HepG2 (cell line): ENCODE results near the gene FAM200B. TPM values are rescaled to one million over a fixed set of nuclear protein-coding genes. Genes with fewer than 3 reads are reported as not detected.

Experiments used
- ATAC-seq: fragments of 200-7000 bp; cut with Tn5 transposase; 3 replicates; pipeline ENCODE4 v1.9.1; 2020; ENCODE audit warnings: mild to moderate bottlenecking, moderate library complexity
- BruUV-seq: library from RNA; stranded (reverse); fragments of 400-500 nt; replicated peaks from 2 replicates; lab custom pipeline; 2021; lab: Mats Ljungman, UMichigan
- CTCF ChIA-PET: fragments of 300-600 bp; formaldehyde crosslinking; extraction: SDS; loops from one replicate; lab custom pipeline; 2021; ENCODE audit warnings: low total read pairs, inconsistent platforms, low intra/inter-chr PET ratio; lab: Yijun Ruan, JAX
- POLR2A ChIA-PET: fragments of 350-600 bp; sonication (Branson Sonifier 250); formaldehyde crosslinking; loops from one replicate; lab custom pipeline; 2020; ENCODE audit warnings: antibody characterized with exemption, inconsistent platforms; lab: Yijun Ruan, JAX
- DNase-seq: peaks from one replicate; pipeline ENCODE4 v3.0.0-alpha.2; 2015; ENCODE audit warnings: low spot score
- FAIRE-seq: peaks from 3 replicates; lab custom pipeline; 2011; peaks lifted over from hg19 to GRCh38; lab: Jason Lieb, UNC
- H2AFZ ChIP-seq: one replicate; pipeline ENCODE4 v1.6.1; 2011; ENCODE audit warnings: low read length, inconsistent platforms
- H3K27ac ChIP-seq: fragments of 300-600 bp; 3 replicates; pipeline ENCODE4 v1.8.0; 2011; ENCODE audit warnings: mixed run types, mild to moderate bottlenecking, mixed read lengths, low read length, inconsistent platforms; ENCODE audit not compliant: insufficient read depth; ENCODE audit errors: extremely low read length
- H3K27me3 ChIP-seq, 2 experiments: fragments of 200-600 bp in 1 of 2; 2 replicates in 1 of 2; 3 replicates in 1 of 2; pipeline versions ENCODE4 v1.6.0 to v1.8.0; 2011; ENCODE audit warnings: low read length in 2 of 2, mild to moderate bottlenecking in 2 of 2, moderate library complexity in 2 of 2, inconsistent platforms in 1 of 2; ENCODE audit not compliant: insufficient read depth in 2 of 2, control insufficient read depth in 1 of 2
- H3K36me3 ChIP-seq, 2 experiments: fragments of 200-600 bp in 1 of 2; replicated peaks in 1 of 2; 2 replicates in 1 of 2; 3 replicates in 1 of 2; pipeline versions ENCODE4 v1.5.1 to v1.8.0; 2011; ENCODE audit warnings: low read length in 2 of 2, inconsistent platforms in 1 of 2; ENCODE audit not compliant: insufficient read depth in 2 of 2, control insufficient read depth in 1 of 2
- H3K4me1 ChIP-seq: 2 replicates; pipeline ENCODE4 v1.5.1; 2012; ENCODE audit warnings: low read length, inconsistent platforms; ENCODE audit not compliant: insufficient read depth
- H3K4me2 ChIP-seq: 2 replicates; pipeline ENCODE4 v1.6.0; 2011; ENCODE audit warnings: low read depth, low read length, inconsistent platforms
- H3K4me3 ChIP-seq, 3 experiments: fragments of 200-600 bp in 1 of 3; sonication (generic), shearing (Covaris generic) in 1 of 3; replicated peaks in 1 of 3; 2 replicates each; pipeline ENCODE4 v1.5.1; 2011 to 2016; ENCODE audit warnings: low read length in 3 of 3, inconsistent platforms in 2 of 3, low read depth in 2 of 3, mild to moderate bottlenecking in 2 of 3, control low read depth in 1 of 3, mixed read lengths in 1 of 3; ENCODE audit not compliant: insufficient read depth in 1 of 3
- H3K79me2 ChIP-seq: one replicate; pipeline ENCODE4 v1.6.1; 2011; ENCODE audit warnings: low read length, inconsistent platforms; ENCODE audit not compliant: insufficient read depth
- H3K9ac ChIP-seq: 2 replicates; pipeline ENCODE4 v1.6.0; 2011; ENCODE audit warnings: mild to moderate bottlenecking, low read depth, low read length, inconsistent platforms; ENCODE audit not compliant: insufficient read depth
- H3K9me3 ChIP-seq: 2 replicates; pipeline ENCODE4 v1.5.1; 2012; ENCODE audit warnings: mild to moderate bottlenecking, low read length
- H4K20me1 ChIP-seq: 2 replicates; pipeline ENCODE4 v1.6.0; 2011; ENCODE audit warnings: inconsistent platforms, mild to moderate bottlenecking, low read length, moderate library complexity; ENCODE audit not compliant: insufficient read depth
- ARNTL ChIP-seq: sonication (generic); formaldehyde crosslinking; IDR thresholded peaks from 2 replicates; pipeline ENCODE4 v1.4.0; 2020; ENCODE audit warnings: mild to moderate bottlenecking, missing genetic modification reagents
- DPF2 ChIP-seq: sonication (generic); formaldehyde crosslinking; IDR thresholded peaks from 2 replicates; pipeline ENCODE4 v1.4.0; 2020; ENCODE audit warnings: mild to moderate bottlenecking, low read depth, missing genetic modification reagents, borderline replicate concordance
- MIXL1 ChIP-seq: IDR thresholded peaks from 2 replicates; pipeline ENCODE4 v1.6.1; 2016
- NRL ChIP-seq: sonication (generic); formaldehyde crosslinking; IDR thresholded peaks from 2 replicates; pipeline ENCODE4 v1.5.0; 2020; ENCODE audit warnings: missing genetic modification reagents, mild to moderate bottlenecking, moderate library complexity, borderline replicate concordance
- PHF8 ChIP-seq: sonication (generic); formaldehyde crosslinking; IDR thresholded peaks from 2 replicates; pipeline ENCODE4 v1.5.0; 2020; ENCODE audit warnings: missing genetic modification reagents
- SMAD3 ChIP-seq: sonication (generic); formaldehyde crosslinking; IDR thresholded peaks from 2 replicates; pipeline ENCODE4 v1.4.0; 2020; ENCODE audit warnings: missing genetic modification reagents
- ZNF543 ChIP-seq: sonication (generic); formaldehyde crosslinking; IDR thresholded peaks from 2 replicates; pipeline ENCODE4 v1.4.0; 2020; ENCODE audit warnings: mild to moderate bottlenecking, missing genetic modification reagents
- ZNF572 ChIP-seq: sonication (generic); formaldehyde crosslinking; IDR thresholded peaks from 2 replicates; pipeline ENCODE4 v1.5.1; 2020; ENCODE audit warnings: mild to moderate bottlenecking, missing genetic modification reagents
- WGBS: methylation state at CpG from one replicate; pipeline ENCODE4 v1.1.6; 2017; ENCODE audit warnings: low lambda C conversion rate; 5-methylcytosine and 5-hydroxymethylcytosine counted together
- in situ Hi-C: cut with HindIII; loops from 2 replicates; pipeline ENCODE4 v1.10.0; 2017; ENCODE audit warnings: low pct_unique_long_range_greater_than_20kb; ENCODE audit not compliant: extremely low pct_ligation_motif_present
- intact Hi-C: fragments of 100-400 bp; cut with micrococcal nuclease; formaldehyde crosslinking; loops from one replicate; pipeline ENCODE4 v1.10.0; 2022; ENCODE audit not compliant: unreplicated experiment
- polyA plus RNA-seq, 8 experiments: library from polyadenylated mRNA; depleted of rRNA in 3 of 8; stranded (reverse) in 7 of 8; unstranded in 1 of 8; fragments of >200 nt; fragmentation: Illumina TruSeq in 4 of 8; extraction: Trizol in 4 of 8; gene quantifications; 2 replicates each; pipeline versions ENCODE4 v1.2.1 to v1.2.3, GENCODE V29; 2011 to 2016; ENCODE audit warnings: low read depth in 4 of 8, missing spikeins in 1 of 8, mixed read lengths in 1 of 8; ENCODE audit not compliant: insufficient read depth in 1 of 8
- total RNA-seq, 5 experiments: library from RNA; depleted of rRNA; stranded (reverse); fragments of >200 nt; fragmentation: Illumina TruSeq; extraction: Trizol; gene quantifications; 2 replicates each; pipeline ENCODE4 v1.2.3, GENCODE V29; 2016; ENCODE audit warnings: low read depth in 1 of 5
- TF ChIP-seq, protein P1 (sequence below): sonication (generic); formaldehyde crosslinking; IDR thresholded peaks from 2 replicates; pipeline ENCODE4 v1.4.0; 2020; ENCODE audit warnings: missing genetic modification reagents
- TF ChIP-seq, protein P2 (sequence below): sonication (generic); formaldehyde crosslinking; IDR thresholded peaks from 2 replicates; pipeline ENCODE4 v1.5.0; 2020; ENCODE audit warnings: mild to moderate bottlenecking, missing genetic modification reagents
- TF ChIP-seq, protein P3 (sequence below): sonication (generic); formaldehyde crosslinking; conservative IDR thresholded peaks from 2 replicates; pipeline ENCODE4 v1.8.0; 2022; ENCODE audit warnings: mild to moderate bottlenecking, moderate library complexity, missing genetic modification reagents

Gene FAM200B
- total and polyA plus RNA-seq, 2 of the 13 experiments (the other 11 are each of a cell fraction or from before 2014, with no cell fraction given): 25.6 to 41.8 TPM

DNA sequence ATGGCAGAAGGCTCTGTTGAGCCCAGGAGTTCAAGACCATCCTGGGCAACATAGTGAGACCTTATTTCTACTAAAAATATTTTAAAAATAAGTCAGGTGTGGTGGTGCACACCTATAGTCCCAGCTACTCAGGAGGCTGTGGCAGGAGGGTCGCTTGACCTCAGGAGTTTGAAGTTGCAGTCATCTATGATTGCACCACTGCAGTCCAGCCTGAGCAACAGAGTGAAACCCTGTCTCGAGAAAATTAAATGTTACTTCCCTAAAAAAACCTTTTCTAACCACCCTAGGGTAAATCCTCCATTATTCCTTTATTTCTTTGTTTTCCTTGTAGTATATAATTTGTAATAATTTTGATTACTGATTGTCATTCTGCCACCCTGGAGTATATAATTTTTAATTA, 7.9 kb downstream of the FAM200B start:
- CTCF ChIA-PET: no interaction called here

More for the DNA sequence above, 7.9 kb downstream of the FAM200B start:
- no peak overlapping the region for H3K9ac ChIP-seq
- DNase-seq (no peak), FAIRE-seq (no peak), ATAC-seq (no peak)
- peaks cover 2 to 18% of the 10 kb centered on the region in 2 experiments; a peak in 3 of 5 replicates for H3K36me3 ChIP-seq
- peaks cover 2% of the 10 kb centered on the region for H3K79me2 ChIP-seq
- POLR2A ChIA-PET: no interaction called here
- H3K4me3 ChIP-seq: no peak overlapping the region
- no peaks in the 10 kb centered on the region for H4K20me1 ChIP-seq
- in situ Hi-C loops: no loop called here
- no peak for TF ChIP-seq NRL
- TF ChIP-seq MIXL1: no peak
- TF ChIP-seq DPF2 (CRISPR knock-in tag): no peak
- TF ChIP-seq SMAD3 (CRISPR knock-in tag): no peak
- TF ChIP-seq, protein P1, sequence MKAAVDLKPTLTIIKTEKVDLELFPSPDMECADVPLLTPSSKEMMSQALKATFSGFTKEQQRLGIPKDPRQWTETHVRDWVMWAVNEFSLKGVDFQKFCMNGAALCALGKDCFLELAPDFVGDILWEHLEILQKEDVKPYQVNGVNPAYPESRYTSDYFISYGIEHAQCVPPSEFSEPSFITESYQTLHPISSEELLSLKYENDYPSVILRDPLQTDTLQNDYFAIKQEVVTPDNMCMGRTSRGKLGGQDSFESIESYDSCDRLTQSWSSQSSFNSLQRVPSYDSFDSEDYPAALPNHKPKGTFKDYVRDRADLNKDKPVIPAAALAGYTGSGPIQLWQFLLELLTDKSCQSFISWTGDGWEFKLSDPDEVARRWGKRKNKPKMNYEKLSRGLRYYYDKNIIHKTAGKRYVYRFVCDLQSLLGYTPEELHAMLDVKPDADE (CRISPR knock-in tag): no peak
- no peak for TF ChIP-seq ARNTL (CRISPR knock-in tag)
- no peak for TF ChIP-seq ZNF543 (CRISPR knock-in tag)
- no peak for TF ChIP-seq PHF8 (CRISPR knock-in tag)
- TF ChIP-seq ZNF572 (CRISPR knock-in tag): no peak
- TF ChIP-seq, protein P2, sequence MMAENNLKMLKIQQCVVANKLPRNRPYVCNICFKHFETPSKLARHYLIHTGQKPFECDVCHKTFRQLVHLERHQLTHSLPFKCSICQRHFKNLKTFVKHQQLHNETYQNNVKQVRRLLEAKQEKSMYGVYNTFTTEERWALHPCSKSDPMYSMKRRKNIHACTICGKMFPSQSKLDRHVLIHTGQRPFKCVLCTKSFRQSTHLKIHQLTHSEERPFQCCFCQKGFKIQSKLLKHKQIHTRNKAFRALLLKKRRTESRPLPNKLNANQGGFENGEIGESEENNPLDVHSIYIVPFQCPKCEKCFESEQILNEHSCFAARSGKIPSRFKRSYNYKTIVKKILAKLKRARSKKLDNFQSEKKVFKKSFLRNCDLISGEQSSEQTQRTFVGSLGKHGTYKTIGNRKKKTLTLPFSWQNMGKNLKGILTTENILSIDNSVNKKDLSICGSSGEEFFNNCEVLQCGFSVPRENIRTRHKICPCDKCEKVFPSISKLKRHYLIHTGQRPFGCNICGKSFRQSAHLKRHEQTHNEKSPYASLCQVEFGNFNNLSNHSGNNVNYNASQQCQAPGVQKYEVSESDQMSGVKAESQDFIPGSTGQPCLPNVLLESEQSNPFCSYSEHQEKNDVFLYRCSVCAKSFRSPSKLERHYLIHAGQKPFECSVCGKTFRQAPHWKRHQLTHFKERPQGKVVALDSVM (CRISPR knock-in tag): no peak
- TF ChIP-seq, protein P3, sequence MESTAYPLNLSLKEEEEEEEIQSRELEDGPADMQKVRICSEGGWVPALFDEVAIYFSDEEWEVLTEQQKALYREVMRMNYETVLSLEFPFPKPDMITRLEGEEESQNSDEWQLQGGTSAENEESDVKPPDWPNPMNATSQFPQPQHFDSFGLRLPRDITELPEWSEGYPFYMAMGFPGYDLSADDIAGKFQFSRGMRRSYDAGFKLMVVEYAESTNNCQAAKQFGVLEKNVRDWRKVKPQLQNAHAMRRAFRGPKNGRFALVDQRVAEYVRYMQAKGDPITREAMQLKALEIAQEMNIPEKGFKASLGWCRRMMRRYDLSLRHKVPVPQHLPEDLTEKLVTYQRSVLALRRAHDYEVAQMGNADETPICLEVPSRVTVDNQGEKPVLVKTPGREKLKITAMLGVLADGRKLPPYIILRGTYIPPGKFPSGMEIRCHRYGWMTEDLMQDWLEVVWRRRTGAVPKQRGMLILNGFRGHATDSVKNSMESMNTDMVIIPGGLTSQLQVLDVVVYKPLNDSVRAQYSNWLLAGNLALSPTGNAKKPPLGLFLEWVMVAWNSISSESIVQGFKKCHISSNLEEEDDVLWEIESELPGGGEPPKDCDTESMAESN: no peak
- H3K4me2 ChIP-seq: no peak overlapping the region
- H2AFZ ChIP-seq: no peak overlapping the region
- H3K4me1 ChIP-seq: peaks cover 8% of the 10 kb centered on the region; the same call in 1 of the 2 replicates
- 97% methylated on average over 2 of the region's 2 CpGs for WGBS
- intact Hi-C loops: loop anchor here (10.0 kb wide), 2 partner anchors 535 to 685 kb away; partner anchors contain the start of genes CPEB2 and TAPT1
- BruUV-seq: no TSS peak
- H3K27ac ChIP-seq: no peak overlapping the region
- no peaks in the 10 kb centered on the region for H3K27me3 ChIP-seq
- no peaks in the 10 kb centered on the region for H3K9me3 ChIP-seq
